ENCODE data around the gene ZFAND3. TPM values are rescaled to one million over a fixed set of nuclear protein-coding genes. Genes with fewer than 3 reads are reported as not detected.

Gene ZFAND3
- total RNA-seq, 1 donor from 2014 or later = 31.2 TPM

- no peak overlapping the region for H3K27ac ChIP-seq
- peaks cover 23% of the 10 kb centered on the region for H3K4me1 ChIP-seq
- no peak for DNase-seq (ENCODE audit: extremely low spot score in 2 of 2)
- H3K9me3 ChIP-seq = no peaks in the 10 kb centered on the region
- no peaks in the 10 kb centered on the region for H3K36me3 ChIP-seq
- H3K27me3 ChIP-seq = no peaks in the 10 kb centered on the region
- TF ChIP-seq, protein P1, sequence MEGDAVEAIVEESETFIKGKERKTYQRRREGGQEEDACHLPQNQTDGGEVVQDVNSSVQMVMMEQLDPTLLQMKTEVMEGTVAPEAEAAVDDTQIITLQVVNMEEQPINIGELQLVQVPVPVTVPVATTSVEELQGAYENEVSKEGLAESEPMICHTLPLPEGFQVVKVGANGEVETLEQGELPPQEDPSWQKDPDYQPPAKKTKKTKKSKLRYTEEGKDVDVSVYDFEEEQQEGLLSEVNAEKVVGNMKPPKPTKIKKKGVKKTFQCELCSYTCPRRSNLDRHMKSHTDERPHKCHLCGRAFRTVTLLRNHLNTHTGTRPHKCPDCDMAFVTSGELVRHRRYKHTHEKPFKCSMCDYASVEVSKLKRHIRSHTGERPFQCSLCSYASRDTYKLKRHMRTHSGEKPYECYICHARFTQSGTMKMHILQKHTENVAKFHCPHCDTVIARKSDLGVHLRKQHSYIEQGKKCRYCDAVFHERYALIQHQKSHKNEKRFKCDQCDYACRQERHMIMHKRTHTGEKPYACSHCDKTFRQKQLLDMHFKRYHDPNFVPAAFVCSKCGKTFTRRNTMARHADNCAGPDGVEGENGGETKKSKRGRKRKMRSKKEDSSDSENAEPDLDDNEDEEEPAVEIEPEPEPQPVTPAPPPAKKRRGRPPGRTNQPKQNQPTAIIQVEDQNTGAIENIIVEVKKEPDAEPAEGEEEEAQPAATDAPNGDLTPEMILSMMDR (IDR thresholded peaks at IDR 0.05) = no peak
- no peak for TF ChIP-seq POLR2AphosphoS5 (IDR thresholded peaks at IDR 0.05; ENCODE audit: insufficient read depth in 1 of 2, low read depth in 1 of 2)
- no peak for TF ChIP-seq POLR2A (IDR thresholded peaks at IDR 0.05)
- H3K4me3 ChIP-seq = no peak overlapping the region
- intact Hi-C loops (cut with DNase I) = no loop called here
These were observed 259.6 kb downstream of the ZFAND3 start for GRCh38 chr6:38079107-38079506.

GRCh38 chr6:38079537-38079936 is 260.0 kb downstream of the ZFAND3 start:
- H3K36me3 ChIP-seq = peaks cover 0 to under 1% of the 10 kb centered on the region in 2 donors
- H3K27me3 ChIP-seq = no peaks in the 10 kb centered on the region
- no peak for DNase-seq (ENCODE audit: extremely low spot score in 2 of 2)
- H3K4me1 ChIP-seq = peaks cover 23% of the 10 kb centered on the region
- H3K9me3 ChIP-seq = no peaks in the 10 kb centered on the region
- TF ChIP-seq POLR2AphosphoS5 (IDR thresholded peaks at IDR 0.05; ENCODE audit: insufficient read depth in 1 of 2, low read depth in 1 of 2) = no peak
- TF ChIP-seq, protein P1 (IDR thresholded peaks at IDR 0.05) = no peak
- no peak for TF ChIP-seq POLR2A (IDR thresholded peaks at IDR 0.05)
- no peak overlapping the region for H3K27ac ChIP-seq
- intact Hi-C loops (cut with DNase I) = no loop called here
- no peak overlapping the region for H3K4me3 ChIP-seq

GRCh38 chr6:38080360-38080759 is 260.8 kb downstream of the ZFAND3 start:
- Histone ChIP-seq H3K36me3 (peaks cover 0 to 3% of the 10 kb centered on the region in 2 donors), H3K4me3 (no peak overlapping the region), H3K9me3 (no peaks in the 10 kb centered on the region), H3K27me3 (no peaks in the 10 kb centered on the region), H3K27ac (no peak overlapping the region), H3K4me1 (peaks cover 23% of the 10 kb centered on the region)
- intact Hi-C loops (cut with DNase I) = no loop called here
- TF ChIP-seq, protein P1 (IDR thresholded peaks at IDR 0.05) = no peak
- no peak for TF ChIP-seq POLR2A (IDR thresholded peaks at IDR 0.05)
- no peak for TF ChIP-seq POLR2AphosphoS5 (IDR thresholded peaks at IDR 0.05; ENCODE audit: insufficient read depth in 1 of 2, low read depth in 1 of 2)
- no peak for DNase-seq (ENCODE audit: extremely low spot score in 2 of 2)

DNA sequence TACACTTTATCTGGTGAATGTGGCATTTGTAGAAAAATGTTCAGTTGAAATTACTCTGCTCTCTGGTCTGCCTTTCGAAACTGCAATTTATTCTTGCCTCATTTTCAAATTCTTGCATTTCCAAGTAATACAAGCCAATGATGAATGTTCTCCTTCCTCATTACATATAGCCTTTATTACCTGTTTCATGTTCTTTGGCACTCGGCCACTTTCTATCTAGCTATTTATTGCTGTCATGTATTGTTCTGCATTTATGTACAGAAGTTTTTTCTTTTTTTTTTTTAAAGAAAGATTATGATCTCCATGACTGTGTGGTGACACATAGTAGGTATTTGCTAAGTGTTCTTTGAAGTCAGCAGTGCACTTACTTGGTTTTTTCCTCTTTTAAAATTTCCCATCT is 261.4 kb downstream of the ZFAND3 start:
- Histone ChIP-seq H3K27ac (no peak overlapping the region), H3K36me3 (peaks cover 0 to 3% of the 10 kb centered on the region in 2 donors), H3K27me3 (no peaks in the 10 kb centered on the region), H3K4me3 (no peak overlapping the region), H3K9me3 (no peaks in the 10 kb centered on the region), H3K4me1 (peaks cover 26% of the 10 kb centered on the region)
- no peak for TF ChIP-seq POLR2AphosphoS5 (IDR thresholded peaks at IDR 0.05; ENCODE audit: insufficient read depth in 1 of 2, low read depth in 1 of 2)
- TF ChIP-seq, protein P1 (IDR thresholded peaks at IDR 0.05) = no peak
- TF ChIP-seq POLR2A (IDR thresholded peaks at IDR 0.05) = no peak
- DNase-seq (ENCODE audit: extremely low spot score in 2 of 2) = no peak
- intact Hi-C loops (cut with DNase I) = no loop called here

GRCh38 chr6:38085031-38085430 is 265.5 kb downstream of the ZFAND3 start:
- Histone ChIP-seq H3K4me1 (peaks cover 24% of the 10 kb centered on the region), H3K27me3 (no peaks in the 10 kb centered on the region), H3K36me3 (peaks cover 0 to 3% of the 10 kb centered on the region in 2 donors), H3K27ac (no peak overlapping the region), H3K4me3 (no peak overlapping the region), H3K9me3 (no peaks in the 10 kb centered on the region)
- no peak for DNase-seq (ENCODE audit: extremely low spot score in 2 of 2)
- TF ChIP-seq, protein P1 (IDR thresholded peaks at IDR 0.05) = no peak
- TF ChIP-seq POLR2A (IDR thresholded peaks at IDR 0.05) = no peak
- TF ChIP-seq POLR2AphosphoS5 (IDR thresholded peaks at IDR 0.05; ENCODE audit: insufficient read depth in 1 of 2, low read depth in 1 of 2) = no peak
- intact Hi-C loops (cut with DNase I) = no loop called here
